H1 (cell line): ENCODE measurements around the gene GABRG3. TPM values are rescaled to one million over a fixed set of nuclear protein-coding genes. Genes with fewer than 3 reads are reported as not detected.

Source experiments
- CTCF ChIA-PET: fragments of 300-600 bp; sonication (Branson Sonifier 250); formaldehyde crosslinking; loops from one replicate; lab custom pipeline; 2021; ENCODE audit not compliant: partially characterized antibody; lab: Charles Lee
- POLR2A ChIA-PET: fragments of 300-600 bp; sonication (Branson Sonifier 250); formaldehyde crosslinking; loops from one replicate; lab custom pipeline; 2021; ENCODE audit warnings: inconsistent platforms; ENCODE audit not compliant: partially characterized antibody; lab: Charles Lee
- DNase-seq, 2 experiments: peaks; one replicate each; pipeline versions ENCODE4 v3.0.0 to v3.0.0-alpha.2; 2010 to 2022; ENCODE audit warnings: low spot score in 2 of 2, low read depth in 1 of 2, mixed read lengths in 1 of 2
- FAIRE-seq: peaks from 2 replicates; lab custom pipeline; 2011; peaks lifted over from hg19 to GRCh38; lab: Jason Lieb, UNC
- H2AFZ ChIP-seq: 2 replicates; pipeline ENCODE4 v1.8.1; 2012; ENCODE audit warnings: low read length, inconsistent platforms
- H2AK5ac ChIP-seq: 2 replicates; pipeline ENCODE4 v1.6.1; 2013; ENCODE audit warnings: low read depth, low read length
- H2BK120ac ChIP-seq: replicated peaks from 2 replicates; pipeline ENCODE3; 2013; ENCODE audit warnings: low read depth, low read length, inconsistent platforms
- H2BK12ac ChIP-seq: 2 replicates; pipeline ENCODE4 v1.6.1; 2013; ENCODE audit warnings: low read depth, low read length
- H2BK15ac ChIP-seq: 2 replicates; pipeline ENCODE4 v1.6.1; 2013; ENCODE audit warnings: low read length
- H2BK20ac ChIP-seq: 2 replicates; pipeline ENCODE4 v1.6.1; 2013; ENCODE audit warnings: low read length
- H2BK5ac ChIP-seq: 2 replicates; pipeline ENCODE4 v1.6.1; 2013; ENCODE audit warnings: low read depth, low read length
- H3K14ac ChIP-seq: 2 replicates; pipeline ENCODE4 v1.6.1; 2013; ENCODE audit warnings: inconsistent platforms; ENCODE audit not compliant: insufficient read length
- H3K18ac ChIP-seq: 2 replicates; pipeline ENCODE4 v1.6.1; 2013; ENCODE audit warnings: low read length; ENCODE audit errors: extremely low read depth
- H3K23ac ChIP-seq: 2 replicates; pipeline ENCODE4 v1.6.1; 2013; ENCODE audit warnings: inconsistent platforms; ENCODE audit not compliant: insufficient read length
- H3K23me2 ChIP-seq: 2 replicates; pipeline ENCODE4 v1.6.1; 2013; ENCODE audit warnings: low read depth, low read length
- H3K27ac ChIP-seq: 2 replicates; pipeline ENCODE4 v1.6.1; 2011; ENCODE audit warnings: low read depth, low read length, inconsistent platforms
- H3K27me3 ChIP-seq, 4 experiments: replicated peaks in 1 of 4; 1 replicate in 1 of 4; 2 replicates in 3 of 4; pipeline versions ENCODE4 v1.6.1 to v1.8.1; 2011 to 2013; ENCODE audit warnings: low read length in 3 of 4, mild to moderate bottlenecking in 3 of 4, inconsistent platforms in 2 of 4, mixed read lengths in 2 of 4, moderate library complexity in 1 of 4; ENCODE audit not compliant: control insufficient read depth in 3 of 4, insufficient read depth in 3 of 4; ENCODE audit errors: extremely low read depth in 1 of 4
- H3K36me3 ChIP-seq, 4 experiments: 2 replicates each; pipeline versions ENCODE4 v1.6.1 to v1.8.1; 2011 to 2013; ENCODE audit warnings: mild to moderate bottlenecking in 4 of 4, low read length in 3 of 4, moderate library complexity in 2 of 4, control low read depth in 1 of 4, inconsistent platforms in 1 of 4; ENCODE audit not compliant: insufficient read depth in 4 of 4, control insufficient read depth in 2 of 4
- H3K4ac ChIP-seq: replicated peaks from 2 replicates; pipeline ENCODE3; 2013; ENCODE audit warnings: low read length, low read depth, mixed read lengths, inconsistent platforms; ENCODE audit not compliant: insufficient read length
- H3K4me1 ChIP-seq, 4 experiments: replicated peaks in 1 of 4; 1 replicate in 1 of 4; 2 replicates in 3 of 4; pipeline versions ENCODE4 v1.6.1 to v1.8.1; 2011 to 2013; ENCODE audit warnings: low read length in 3 of 4, inconsistent platforms in 2 of 4, mixed read lengths in 1 of 4; ENCODE audit not compliant: insufficient read depth in 4 of 4, control insufficient read depth in 3 of 4
- H3K4me2 ChIP-seq, 2 experiments: 2 replicates each; pipeline versions ENCODE4 v1.6.1 to v1.8.1; 2011 to 2013; ENCODE audit warnings: low read depth in 2 of 2, low read length in 2 of 2, control low read depth in 1 of 2, inconsistent platforms in 1 of 2, mild to moderate bottlenecking in 1 of 2; ENCODE audit not compliant: insufficient read depth in 1 of 2
- H3K4me3 ChIP-seq, 4 experiments: fragments of 200-600, 300-600 bp in 1 of 4; sonication (generic), shearing (Covaris generic), sonication (Bioruptor Twin) in 1 of 4; 2 replicates each; pipeline versions ENCODE4 v1.5.1 to v1.8.1; 2011 to 2016; ENCODE audit warnings: low read length in 4 of 4, low read depth in 3 of 4, control low read depth in 2 of 4, inconsistent platforms in 2 of 4, mild to moderate bottlenecking in 2 of 4, mixed read lengths in 1 of 4, moderate library complexity in 1 of 4; ENCODE audit not compliant: insufficient read depth in 2 of 4; ENCODE audit errors: extremely low read depth in 1 of 4
- H3K56ac ChIP-seq: replicated peaks from 2 replicates; pipeline ENCODE3; 2013; ENCODE audit warnings: low read depth, mild to moderate bottlenecking, mixed read lengths, low read length, inconsistent platforms; ENCODE audit not compliant: insufficient read length
- H3K79me1 ChIP-seq: 2 replicates; pipeline ENCODE4 v1.6.1; 2013; ENCODE audit warnings: low read depth, low read length, control low read depth
- H3K79me2 ChIP-seq, 2 experiments: 2 replicates each; pipeline versions ENCODE4 v1.6.1 to v1.8.1; 2012 to 2013; ENCODE audit warnings: low read length in 2 of 2, mild to moderate bottlenecking in 2 of 2, inconsistent platforms in 1 of 2; ENCODE audit not compliant: insufficient read depth in 2 of 2, control insufficient read depth in 1 of 2
- H3K9ac ChIP-seq, 4 experiments: replicated peaks in 1 of 4; 1 replicate in 1 of 4; 2 replicates in 3 of 4; pipeline versions ENCODE4 v1.6.1 to v1.8.1; 2011 to 2013; ENCODE audit warnings: low read depth in 3 of 4, low read length in 3 of 4, control low read depth in 2 of 4, mild to moderate bottlenecking in 2 of 4, moderate library complexity in 2 of 4, inconsistent platforms in 1 of 4; ENCODE audit errors: extremely low read depth in 1 of 4
- H3K9me3 ChIP-seq, 2 experiments: 2 replicates each; pipeline versions ENCODE4 v1.6.1 to v1.8.1; 2012 to 2013; ENCODE audit warnings: mild to moderate bottlenecking in 2 of 2, moderate library complexity in 2 of 2, control low read depth in 1 of 2, inconsistent platforms in 1 of 2, low read depth in 1 of 2, low read length in 1 of 2, mixed read lengths in 1 of 2; ENCODE audit not compliant: insufficient read depth in 2 of 2
- H4K20me1 ChIP-seq, 2 experiments: replicated peaks in 1 of 2; 2 replicates each; pipeline versions ENCODE3 to v1.8.1; 2011 to 2013; ENCODE audit warnings: inconsistent platforms in 2 of 2, low read length in 2 of 2, mild to moderate bottlenecking in 1 of 2; ENCODE audit not compliant: insufficient read depth in 2 of 2, control insufficient read depth in 1 of 2
- H4K5ac ChIP-seq: 2 replicates; pipeline ENCODE4 v1.6.1; 2013; ENCODE audit warnings: low read length, low read depth, mixed read lengths, inconsistent platforms; ENCODE audit not compliant: insufficient read length
- H4K8ac ChIP-seq: 2 replicates; pipeline ENCODE4 v1.8.0; 2013; ENCODE audit warnings: mild to moderate bottlenecking, moderate library complexity, low read length, inconsistent platforms; ENCODE audit not compliant: insufficient read depth; ENCODE audit errors: extremely low read depth
- H4K91ac ChIP-seq: replicated peaks from 2 replicates; pipeline ENCODE3; 2013; ENCODE audit warnings: low read length, mixed read lengths, inconsistent platforms; ENCODE audit not compliant: insufficient read length
- ASH2L ChIP-seq: fragments of 200-600, 300-600 bp; sonication (generic); IDR thresholded peaks from one replicate; pipeline ENCODE4 v1.7.1; 2017; ENCODE audit warnings: low read length
- CHD2 ChIP-seq: IDR thresholded peaks from 2 replicates; pipeline ENCODE4 v1.6.1; 2012; ENCODE audit warnings: low read length, improper control_type of control experiment
- EP300 ChIP-seq, 2 experiments: IDR thresholded peaks; 1 replicate in 1 of 2; 2 replicates in 1 of 2; pipeline ENCODE4 v1.6.1; 2011 to 2012; ENCODE audit warnings: low read depth in 2 of 2, low read length in 2 of 2, mild to moderate bottlenecking in 2 of 2, borderline replicate concordance in 1 of 2, inconsistent platforms in 1 of 2, moderate library complexity in 1 of 2
- POLR2A ChIP-seq, 2 experiments: IDR thresholded peaks; 1 replicate in 1 of 2; 2 replicates in 1 of 2; pipeline ENCODE4 v1.6.1; 2011; ENCODE audit warnings: low read depth in 2 of 2, low read length in 2 of 2, mild to moderate bottlenecking in 2 of 2; ENCODE audit errors: control extremely low read depth in 1 of 2
- SIX5 ChIP-seq: IDR thresholded peaks from 2 replicates; pipeline ENCODE4 v1.6.1; 2011; ENCODE audit warnings: mild to moderate bottlenecking, low read depth, low read length
- TEAD4 ChIP-seq: IDR thresholded peaks from 2 replicates; pipeline ENCODE4 v1.6.1; 2012; ENCODE audit warnings: low read depth, low read length, inconsistent platforms, mixed read lengths
- WGBS, 2 experiments: shearing (Covaris generic) in 1 of 2; methylation state at CpG; one replicate each; pipeline versions ENCODE4 v1.1.6 to v1.1.7; 2013 to 2015; ENCODE audit warnings: low lambda C conversion rate in 2 of 2, mixed read lengths in 2 of 2, inconsistent platforms in 1 of 2, low coverage in 1 of 2, missing lambda C conversion rate in 1 of 2; ENCODE audit not compliant: insufficient replicate concordance in 2 of 2, insufficient coverage in 1 of 2, insufficient read length in 1 of 2; ENCODE audit errors: extremely low coverage in 1 of 2, missing lambda C conversion rate in 1 of 2; 5-methylcytosine and 5-hydroxymethylcytosine counted together
- polyA plus RNA-seq, 7 experiments: library from polyadenylated mRNA; depleted of rRNA in 3 of 7; stranded (reverse) in 5 of 7; unstranded in 2 of 7; fragments of >200 nt in 5 of 7; fragments of 200-250 nt in 2 of 7; gene quantifications; 1 replicate in 5 of 7; 2 replicates in 1 of 7; 4 replicates in 1 of 7; pipeline versions ENCODE4 v1.2.1 to v1.2.3, GENCODE V29; 2011 to 2013; ENCODE audit warnings: missing spikeins in 2 of 7, mixed read lengths in 2 of 7
- total RNA-seq: library from RNA; stranded (reverse); fragmentation: NEBNext Ultra II Directional; extraction: Animal tissue kit (Norgen Biotek cat#: 25700); gene quantifications from 2 replicates; pipeline ENCODE4 v1.2.1, GENCODE V29; 2021

Gene GABRG3
- total and polyA plus RNA-seq, 2 of the 8 experiments (the other 6 are each of a cell fraction or from before 2014, with no cell fraction given): 0.17 to 0.80 TPM

DNA sequence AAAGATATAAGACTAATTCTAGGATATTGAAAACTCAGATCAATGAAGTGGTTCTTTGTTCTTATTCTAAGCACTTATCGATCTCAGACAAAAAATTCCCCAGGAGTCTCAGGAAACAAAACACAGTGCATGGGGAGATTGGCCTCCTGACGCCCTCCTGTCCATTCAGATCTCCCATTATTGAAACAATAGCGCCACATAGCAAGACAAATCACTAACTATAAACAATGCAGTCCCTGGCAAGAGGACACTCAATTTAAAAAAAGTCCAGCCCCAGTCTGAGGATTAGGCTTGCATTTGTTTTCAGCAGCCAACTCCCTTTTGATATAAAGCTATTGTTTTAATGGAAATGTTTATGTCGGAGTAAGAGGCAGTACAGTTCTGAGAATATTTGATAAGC lies 528.2 kb downstream of the GABRG3 start:
- H4K20me1 ChIP-seq: no peaks in the 10 kb centered on the region
- no peak overlapping the region for H2BK120ac ChIP-seq
- H3K23ac ChIP-seq: no peak overlapping the region
- H4K5ac ChIP-seq: no peak overlapping the region
- H3K27me3 ChIP-seq: no peaks in the 10 kb centered on the region
- 90% methylated on average over 4 of the region's 4 CpGs; no CpG with 5 or more reads in 1 of the 2 experiments for WGBS, 2 experiments
- no peak overlapping the region for H3K14ac ChIP-seq
- no peaks in the 10 kb centered on the region for H3K79me1 ChIP-seq
- H2BK12ac ChIP-seq: no peak overlapping the region
- no peak for FAIRE-seq
- H3K23me2 ChIP-seq: no peaks in the 10 kb centered on the region; the same call in 1 of the 2 replicates
- no peak overlapping the region for H3K18ac ChIP-seq
- no peak overlapping the region for H2AFZ ChIP-seq
- no peak overlapping the region for H3K9ac ChIP-seq
- H2AK5ac ChIP-seq: no peak overlapping the region
- CTCF ChIA-PET: interaction anchor here (0.6 to 0.9 kb wide), 2 partner anchors 101 to 140 kb away, joined by 3 read pairs; no protein-coding TSS in a partner anchor
- H3K4ac ChIP-seq: no peak overlapping the region
- POLR2A ChIA-PET: no interaction called here
- no peak for DNase-seq
- no peaks in the 10 kb centered on the region for H3K9me3 ChIP-seq
- peaks cover 0 to 3% (median 1%) of the 10 kb centered on the region in 4 experiments; a peak in 2 of 7 replicates for H3K4me1 ChIP-seq
- H2BK15ac ChIP-seq: no peak overlapping the region
- H3K4me2 ChIP-seq: no peak overlapping the region
- H3K56ac ChIP-seq: no peak overlapping the region
- H3K79me2 ChIP-seq: no peaks in the 10 kb centered on the region
- H3K4me3 ChIP-seq: no peak overlapping the region
- no peak overlapping the region for H4K8ac ChIP-seq
- H3K27ac ChIP-seq: no peak overlapping the region
- no peak overlapping the region for H2BK5ac ChIP-seq
- H2BK20ac ChIP-seq: no peak overlapping the region
- no peaks in the 10 kb centered on the region for H3K36me3 ChIP-seq
- no peak overlapping the region for H4K91ac ChIP-seq
- TF ChIP-seq ASH2L (no peak), POLR2A (IDR thresholded peaks at IDR 0.05; ENCODE audit: control extremely low read depth in 1 of 2, low read depth in 2 of 2, low read length in 2 of 2) (no peak), SIX5 (no peak), CHD2 (no peak), TEAD4 (no peak), EP300 (IDR thresholded peaks at IDR 0.05; ENCODE audit: borderline replicate concordance in 1 of 2, low read depth in 2 of 2, low read length in 2 of 2) (no peak)
